Liver (tissue), 9 donors: ENCODE results near the gene RHOG. TPM values are rescaled to one million over a fixed set of nuclear protein-coding genes. Genes with fewer than 3 reads are reported as not detected.
"Not testable (repeated sequence)": the region's sequence is repeated elsewhere in the genome, so short reads cannot be mapped to it uniquely, and the experiment has no call there.

Experiments used
- DNase-seq: peaks from one replicate; pipeline ENCODE4 v3.0.0-alpha.2; 2017; ENCODE audit warnings: low spot score
- H3K27ac ChIP-seq, 2 donors: one replicate each; pipeline ENCODE4 v1.7.0; 2013; ENCODE audit warnings: inconsistent platforms in 2 of 2, low read length in 2 of 2, control low read depth in 1 of 2, low read depth in 1 of 2, mild to moderate bottlenecking in 1 of 2
- H3K27me3 ChIP-seq, 4 donors: one replicate each; pipeline versions ENCODE4 v1.6.1 to v1.7.0; 2013; ENCODE audit warnings: low read length in 3 of 4, inconsistent platforms in 1 of 4, mild to moderate bottlenecking in 1 of 4, moderate library complexity in 1 of 4; ENCODE audit not compliant: control insufficient read depth in 4 of 4, insufficient read depth in 4 of 4
- H3K36me3 ChIP-seq, 4 donors: one replicate each; pipeline versions ENCODE4 v1.6.1 to v1.7.0; 2013; ENCODE audit warnings: low read length in 3 of 4, mild to moderate bottlenecking in 3 of 4, low read depth in 1 of 4, moderate library complexity in 1 of 4; ENCODE audit not compliant: control insufficient read depth in 4 of 4, insufficient read depth in 3 of 4
- H3K4me1 ChIP-seq, 4 donors: one replicate each; pipeline versions ENCODE4 v1.6.1 to v1.7.0; 2013; ENCODE audit warnings: low read length in 3 of 4, mild to moderate bottlenecking in 3 of 4, moderate library complexity in 1 of 4; ENCODE audit not compliant: control insufficient read depth in 4 of 4, insufficient read depth in 4 of 4
- H3K4me3 ChIP-seq, 3 donors: one replicate each; pipeline versions ENCODE4 v1.6.1 to v1.7.0; 2013; ENCODE audit warnings: low read length in 3 of 3, control low read depth in 1 of 3, low read depth in 1 of 3, mild to moderate bottlenecking in 1 of 3
- H3K9ac ChIP-seq, 2 donors: one replicate each; pipeline ENCODE4 v1.7.0; 2013; ENCODE audit warnings: low read length in 2 of 2, mild to moderate bottlenecking in 2 of 2, moderate library complexity in 2 of 2, control low read depth in 1 of 2, low read depth in 1 of 2
- H3K9me3 ChIP-seq, 4 donors: one replicate each; pipeline versions ENCODE4 v1.6.1 to v1.7.0; 2013; ENCODE audit warnings: low read length in 3 of 4; ENCODE audit not compliant: control insufficient read depth in 4 of 4
- ATF3 ChIP-seq: IDR thresholded peaks from 2 replicates; pipeline ENCODE4 v1.6.1; 2016; ENCODE audit warnings: antibody characterized with exemption
- CTCF ChIP-seq: fragments of 150-350 bp; IDR thresholded peaks from 2 replicates; pipeline ENCODE4 v1.5.1; 2017; ENCODE audit warnings: improper control_type of control experiment, low read depth, low read length; ENCODE audit not compliant: missing input control
- EGR1 ChIP-seq, 2 donors: IDR thresholded peaks; 2 replicates each; pipeline ENCODE4 v1.6.1; 2016 to 2018; ENCODE audit warnings: antibody characterized with exemption in 2 of 2, low read depth in 2 of 2
- FOXA1 ChIP-seq: IDR thresholded peaks from 2 replicates; pipeline ENCODE4 v1.6.1; 2016; ENCODE audit warnings: antibody characterized with exemption
- FOXA2 ChIP-seq: IDR thresholded peaks from 2 replicates; pipeline ENCODE4 v1.6.1; 2016; ENCODE audit warnings: antibody characterized with exemption
- GABPA ChIP-seq, 2 donors: IDR thresholded peaks in 1 of 2; conservative IDR thresholded peaks in 1 of 2; 2 replicates each; pipeline ENCODE4 v1.6.1; 2016; ENCODE audit warnings: antibody characterized with exemption in 2 of 2, mild to moderate bottlenecking in 1 of 2, moderate library complexity in 1 of 2
- HNF4A ChIP-seq, 2 donors: conservative IDR thresholded peaks; 2 replicates each; pipeline ENCODE4 v1.6.1; 2016; ENCODE audit warnings: antibody characterized with exemption in 2 of 2, mild to moderate bottlenecking in 2 of 2
- HNF4G ChIP-seq: IDR thresholded peaks from 2 replicates; pipeline ENCODE4 v1.6.1; 2016; ENCODE audit warnings: antibody characterized with exemption
- JUND ChIP-seq, 2 donors: IDR thresholded peaks; 2 replicates each; pipeline ENCODE4 v1.6.1; 2016; ENCODE audit warnings: antibody characterized with exemption in 2 of 2
- MAX ChIP-seq: IDR thresholded peaks from 2 replicates; pipeline ENCODE4 v1.6.1; 2016; ENCODE audit warnings: antibody characterized with exemption
- NR2F2 ChIP-seq: IDR thresholded peaks from 2 replicates; pipeline ENCODE4 v1.6.1; 2016; ENCODE audit warnings: antibody characterized with exemption
- RAD21 ChIP-seq, 2 donors: IDR thresholded peaks; 2 replicates each; pipeline ENCODE4 v1.6.1; 2016; ENCODE audit warnings: antibody characterized with exemption in 2 of 2, mild to moderate bottlenecking in 2 of 2
- REST ChIP-seq: IDR thresholded peaks from 2 replicates; pipeline ENCODE4 v1.6.1; 2016; ENCODE audit warnings: antibody characterized with exemption, mild to moderate bottlenecking
- RXRA ChIP-seq, 2 donors: IDR thresholded peaks; 2 replicates each; pipeline ENCODE4 v1.6.1; 2017 to 2018; ENCODE audit warnings: antibody characterized with exemption in 2 of 2, mild to moderate bottlenecking in 1 of 2
- SP1 ChIP-seq: IDR thresholded peaks from 2 replicates; pipeline ENCODE4 v1.6.1; 2018; ENCODE audit warnings: antibody characterized with exemption, mild to moderate bottlenecking
- TAF1 ChIP-seq: conservative IDR thresholded peaks from 2 replicates; pipeline ENCODE4 v1.6.1; 2016; ENCODE audit warnings: antibody characterized with exemption, mild to moderate bottlenecking
- YY1 ChIP-seq: IDR thresholded peaks from 2 replicates; pipeline ENCODE4 v1.6.1; 2016; ENCODE audit warnings: antibody characterized with exemption, mild to moderate bottlenecking
- ZBTB33 ChIP-seq: IDR thresholded peaks from 2 replicates; pipeline ENCODE4 v1.6.1; 2016; ENCODE audit warnings: antibody characterized with exemption
- WGBS: extraction: QIAGEN DNeasy Blood & Tissue Kit; methylation state at CpG from one replicate; pipeline ENCODE4 v1.1.7; 2013; 5-methylcytosine and 5-hydroxymethylcytosine counted together
- polyA plus RNA-seq, 2 donors: library from polyadenylated mRNA; stranded (reverse) in 1 of 2; unstranded in 1 of 2; fragments of 200-250 nt in 1 of 2; fragments of >200 nt in 1 of 2; fragmentation: Nextera tagmentation in 1 of 2; extraction: Ambion mirVana in 1 of 2; gene quantifications; one replicate each; pipeline versions ENCODE4 v1.2.1 to v1.2.3, GENCODE V29; 2013 to 2015
- total RNA-seq, 2 donors: library from RNA; depleted of rRNA; stranded (reverse); fragments of >200 nt; gene quantifications; one replicate each; pipeline ENCODE4 v1.2.3, GENCODE V29; 2014
- donor health status: healthy.
- donor health status: healthy.
- donor health status: healthy.
- donor health status: healthy.
- donor health status: healthy.

Gene RHOG
- total and polyA plus RNA-seq, 4 donors = 7.4 to 32.9 (median 17.8) TPM

GRCh38 chr11:3814832-3815231 lies 25.9 kb downstream of the RHOG start:
- H3K9me3 ChIP-seq, DNase-seq, H3K27me3 ChIP-seq, H3K9ac ChIP-seq, H3K27ac ChIP-seq, H3K36me3 ChIP-seq, H3K4me1 ChIP-seq, H3K4me3 ChIP-seq: not testable (repeated sequence)
- 96% methylated on average over 5 of the region's 5 CpGs for WGBS

- H3K27ac ChIP-seq = no peak overlapping the region
- H3K4me1 ChIP-seq = peaks cover 3 to 17% (median 10%) of the 10 kb centered on the region in 4 donors
- no peak for TF ChIP-seq FOXA1
- TF ChIP-seq TAF1 = no peak
- TF ChIP-seq YY1 = no peak
- TF ChIP-seq ATF3 = no peak
- no peak for TF ChIP-seq EGR1 (IDR thresholded peaks at IDR 0.05; ENCODE audit: low read depth in 2 of 2)
- TF ChIP-seq FOXA2 = no peak
- TF ChIP-seq RXRA (IDR thresholded peaks at IDR 0.05) = no peak
- TF ChIP-seq HNF4A (conservative IDR thresholded peaks at IDR 0.05) = no peak
- TF ChIP-seq NR2F2 = no peak
- no peak for TF ChIP-seq SP1
- no peak for TF ChIP-seq ZBTB33
- TF ChIP-seq JUND (IDR thresholded peaks at IDR 0.05) = no peak
- no peak for TF ChIP-seq MAX
- no peak for TF ChIP-seq RAD21 (IDR thresholded peaks at IDR 0.05)
- no peak for TF ChIP-seq CTCF
- TF ChIP-seq GABPA (IDR thresholded peaks at IDR 0.05 in 1 of 2, conservative IDR thresholded peaks at IDR 0.05 in 1 of 2) = no peak
- no peak for TF ChIP-seq HNF4G
- no peak for TF ChIP-seq REST
- no peaks in the 10 kb centered on the region for H3K36me3 ChIP-seq
- no peaks in the 10 kb centered on the region for H3K27me3 ChIP-seq
- 95% methylated on average over 4 of the region's 4 CpGs for WGBS
- H3K4me3 ChIP-seq = no peak overlapping the region
- DNase-seq = no peak
- H3K9me3 ChIP-seq = no peaks in the 10 kb centered on the region
- H3K9ac ChIP-seq = no peak overlapping the region
Observed at GRCh38 chr11:3810951-3811350, 29.8 kb downstream of the RHOG start.
